Adipocyte (in vitro differentiated cells): ENCODE data around the gene PTPRM.

Source experiments
- DNase-seq: peaks from one replicate; pipeline ENCODE4 v3.0.0-alpha.2; 2015; ENCODE audit warnings: low read depth
- H3K27me3 ChIP-seq: replicated peaks from 2 replicates; pipeline ENCODE4 v1.7.0; 2013; ENCODE audit warnings: mild to moderate bottlenecking, low read length, moderate library complexity; ENCODE audit not compliant: control insufficient read depth, insufficient read depth
- H3K36me3 ChIP-seq: 2 replicates; pipeline ENCODE4 v1.7.0; 2013; ENCODE audit warnings: low read length, mild to moderate bottlenecking, moderate library complexity; ENCODE audit not compliant: control insufficient read depth, insufficient read depth, severe bottlenecking
- H3K4me1 ChIP-seq: 2 replicates; pipeline ENCODE4 v1.7.0; 2013; ENCODE audit warnings: mild to moderate bottlenecking, low read length, moderate library complexity; ENCODE audit not compliant: control insufficient read depth, insufficient read depth
- H3K4me3 ChIP-seq: 2 replicates; pipeline ENCODE4 v1.7.0; 2013; ENCODE audit warnings: mild to moderate bottlenecking, low read length, moderate library complexity
- H3K9ac ChIP-seq: 2 replicates; pipeline ENCODE4 v1.7.0; 2013; ENCODE audit warnings: mild to moderate bottlenecking, low read length, moderate library complexity
- H3K9me3 ChIP-seq: 2 replicates; pipeline ENCODE4 v1.7.0; 2013; ENCODE audit warnings: mild to moderate bottlenecking, low read length, moderate library complexity; ENCODE audit not compliant: control insufficient read depth

Gene PTPRM

GRCh38 chr18:8196238-8196637 lies 629.1 kb downstream of the PTPRM start:
- Histone ChIP-seq H3K4me3 (no peak overlapping the region), H3K9ac (no peak overlapping the region), H3K4me1 (no peaks in the 10 kb centered on the region), H3K9me3 (no peaks in the 10 kb centered on the region), H3K27me3 (no peaks in the 10 kb centered on the region), H3K36me3 (peaks cover 3% of the 10 kb centered on the region)
- no peak for DNase-seq

GRCh38 chr18:8197499-8197898 lies 630.4 kb downstream of the PTPRM start:
- Histone ChIP-seq H3K4me3 (no peak overlapping the region), H3K27me3 (no peaks in the 10 kb centered on the region), H3K4me1 (no peaks in the 10 kb centered on the region), H3K36me3 (peaks cover 3% of the 10 kb centered on the region), H3K9ac (no peak overlapping the region), H3K9me3 (no peaks in the 10 kb centered on the region)
- DNase-seq, result no peak

- H3K27me3 ChIP-seq, result no peaks in the 10 kb centered on the region
- H3K9ac ChIP-seq, result no peak overlapping the region
- no peaks in the 10 kb centered on the region for H3K9me3 ChIP-seq
- H3K4me1 ChIP-seq, result no peaks in the 10 kb centered on the region
- peaks cover 5% of the 10 kb centered on the region for H3K36me3 ChIP-seq
- no peak for DNase-seq
- no peak overlapping the region for H3K4me3 ChIP-seq
Observed at GRCh38 chr18:8207996-8208395, 640.9 kb downstream of the PTPRM start.

- DNase-seq, result no peak
- Histone ChIP-seq H3K9me3 (no peaks in the 10 kb centered on the region), H3K36me3 (peaks cover 11% of the 10 kb centered on the region), H3K27me3 (no peaks in the 10 kb centered on the region), H3K4me3 (no peak overlapping the region), H3K9ac (no peak overlapping the region), H3K4me1 (no peaks in the 10 kb centered on the region)
Observed at GRCh38 chr18:8208716-8209115, 641.6 kb downstream of the PTPRM start.

GRCh38 chr18:8212896-8213780 lies 646.0 kb downstream of the PTPRM start:
- no peak overlapping the region for H3K4me3 ChIP-seq
- H3K36me3 ChIP-seq, result peaks cover 11% of the 10 kb centered on the region
- no peaks in the 10 kb centered on the region for H3K9me3 ChIP-seq
- H3K9ac ChIP-seq, result no peak overlapping the region
- DNase-seq, result peak; percentile 95
- H3K27me3 ChIP-seq, result no peaks in the 10 kb centered on the region
- no peaks in the 10 kb centered on the region for H3K4me1 ChIP-seq

GRCh38 chr18:8215741-8216140 lies 648.6 kb downstream of the PTPRM start:
- Histone ChIP-seq H3K4me3 (no peak overlapping the region), H3K9me3 (no peaks in the 10 kb centered on the region), H3K9ac (no peak overlapping the region), H3K36me3 (peaks cover 9% of the 10 kb centered on the region), H3K27me3 (no peaks in the 10 kb centered on the region), H3K4me1 (peaks cover 8% of the 10 kb centered on the region)
- no peak for DNase-seq

- Histone ChIP-seq H3K4me1 (peaks cover 8% of the 10 kb centered on the region), H3K27me3 (no peaks in the 10 kb centered on the region), H3K9ac (no peak overlapping the region), H3K36me3 (peaks cover 9% of the 10 kb centered on the region), H3K4me3 (no peak overlapping the region), H3K9me3 (no peaks in the 10 kb centered on the region)
- no peak for DNase-seq
Observed at GRCh38 chr18:8217051-8217564, 650.0 kb downstream of the PTPRM start.

- Histone ChIP-seq H3K36me3 (peaks cover 4% of the 10 kb centered on the region), H3K9ac (no peak overlapping the region), H3K27me3 (no peaks in the 10 kb centered on the region), H3K4me1 (peaks cover 8% of the 10 kb centered on the region), H3K9me3 (no peaks in the 10 kb centered on the region), H3K4me3 (no peak overlapping the region)
- DNase-seq, result no peak
Observed at GRCh38 chr18:8218197-8218596, 651.1 kb downstream of the PTPRM start.

- H3K9ac ChIP-seq, result no peak overlapping the region
- no peak overlapping the region for H3K4me3 ChIP-seq
- peaks cover 5% of the 10 kb centered on the region for H3K36me3 ChIP-seq
- H3K27me3 ChIP-seq, result no peaks in the 10 kb centered on the region
- no peak for DNase-seq
- peaks cover 8% of the 10 kb centered on the region for H3K4me1 ChIP-seq
- peaks cover 6% of the 10 kb centered on the region for H3K9me3 ChIP-seq
Observed at GRCh38 chr18:8221452-8221851, 654.3 kb downstream of the PTPRM start.

- no peak for DNase-seq
- peaks cover 10% of the 10 kb centered on the region for H3K36me3 ChIP-seq
- H3K4me1 ChIP-seq, result peaks cover 6% of the 10 kb centered on the region
- H3K4me3 ChIP-seq, result no peak overlapping the region
- H3K9ac ChIP-seq, result no peak overlapping the region
- no peaks in the 10 kb centered on the region for H3K27me3 ChIP-seq
- peaks cover 8% of the 10 kb centered on the region for H3K9me3 ChIP-seq
Observed at GRCh38 chr18:8224576-8224975, 657.5 kb downstream of the PTPRM start.

GRCh38 chr18:8229040-8229439 lies 661.9 kb downstream of the PTPRM start:
- no peak for DNase-seq
- no peaks in the 10 kb centered on the region for H3K4me1 ChIP-seq
- no peak overlapping the region for H3K4me3 ChIP-seq
- peaks cover 8% of the 10 kb centered on the region for H3K9me3 ChIP-seq
- H3K9ac ChIP-seq, result no peak overlapping the region
- H3K36me3 ChIP-seq, result peaks cover 5% of the 10 kb centered on the region
- no peaks in the 10 kb centered on the region for H3K27me3 ChIP-seq
